GM12878 (cell line): ENCODE data around the gene KDM6B. TPM values are rescaled to one million over a fixed set of nuclear protein-coding genes. Genes with fewer than 3 reads are reported as not detected.

Experiments used
- BACH1 ChIP-seq: fragments of 450-650 bp; IDR thresholded peaks from 2 replicates; pipeline ENCODE4 v1.6.1; 2017; ENCODE audit warnings: mild to moderate bottlenecking, borderline replicate concordance
- MAX ChIP-seq: IDR thresholded peaks from 2 replicates; pipeline ENCODE4 v1.6.1; 2012; ENCODE audit warnings: low read depth, low read length, improper control_type of control experiment
- RELA ChIP-seq: fragments of 450-650 bp; IDR thresholded peaks from 2 replicates; pipeline ENCODE4 v1.8.0; 2014; ENCODE audit warnings: borderline replicate concordance; ENCODE audit not compliant: partially characterized antibody
- RFX5 ChIP-seq: IDR thresholded peaks from 2 replicates; pipeline ENCODE4 v1.6.1; 2011; ENCODE audit warnings: low read depth, low read length, improper control_type of control experiment
- polyA plus RNA-seq, 11 experiments: library from polyadenylated mRNA; depleted of rRNA in 4 of 11; unstranded in 6 of 11; stranded (reverse) in 5 of 11; fragments of >200 nt; fragmentation: Nextera tagmentation in 4 of 11; fragmentation: Illumina TruSeq in 1 of 11; extraction: Ambion mirVana in 4 of 11; extraction: Trizol in 1 of 11; gene quantifications; 1 replicate in 1 of 11; 2 replicates in 10 of 11; pipeline versions ENCODE4 v1.2.1 to v1.2.3, GENCODE V29; 2011 to 2016; ENCODE audit warnings: inconsistent platforms in 2 of 11, missing spikeins in 2 of 11, low read depth in 1 of 11
- total RNA-seq, 4 experiments: library from RNA; depleted of rRNA in 3 of 4; stranded (reverse); fragments of >200 nt in 3 of 4; fragmentation: Illumina TruSeq in 1 of 4; extraction: Trizol in 1 of 4; gene quantifications; 2 replicates each; pipeline versions ENCODE4 v1.2.1 to v1.2.3, GENCODE V29; 2013 to 2021
- TF ChIP-seq, protein P1 (sequence below): fragments of 450-650 bp; IDR thresholded peaks from 2 replicates; pipeline ENCODE4 v1.6.1; 2018; ENCODE audit warnings: mild to moderate bottlenecking, low read depth, moderate library complexity; ENCODE audit not compliant: partially characterized antibody
- TF ChIP-seq, protein P2 (sequence below): fragments of 450-650 bp; IDR thresholded peaks from 2 replicates; pipeline ENCODE4 v1.6.1; 2018; ENCODE audit warnings: borderline replicate concordance, mild to moderate bottlenecking; ENCODE audit not compliant: partially characterized antibody

Gene KDM6B
- total and polyA plus RNA-seq, 10 of the 15 experiments (the other 5 are each of a cell fraction or from before 2014, with no cell fraction given): 0.05 to 33.5 (median 2.3) TPM

DNA sequence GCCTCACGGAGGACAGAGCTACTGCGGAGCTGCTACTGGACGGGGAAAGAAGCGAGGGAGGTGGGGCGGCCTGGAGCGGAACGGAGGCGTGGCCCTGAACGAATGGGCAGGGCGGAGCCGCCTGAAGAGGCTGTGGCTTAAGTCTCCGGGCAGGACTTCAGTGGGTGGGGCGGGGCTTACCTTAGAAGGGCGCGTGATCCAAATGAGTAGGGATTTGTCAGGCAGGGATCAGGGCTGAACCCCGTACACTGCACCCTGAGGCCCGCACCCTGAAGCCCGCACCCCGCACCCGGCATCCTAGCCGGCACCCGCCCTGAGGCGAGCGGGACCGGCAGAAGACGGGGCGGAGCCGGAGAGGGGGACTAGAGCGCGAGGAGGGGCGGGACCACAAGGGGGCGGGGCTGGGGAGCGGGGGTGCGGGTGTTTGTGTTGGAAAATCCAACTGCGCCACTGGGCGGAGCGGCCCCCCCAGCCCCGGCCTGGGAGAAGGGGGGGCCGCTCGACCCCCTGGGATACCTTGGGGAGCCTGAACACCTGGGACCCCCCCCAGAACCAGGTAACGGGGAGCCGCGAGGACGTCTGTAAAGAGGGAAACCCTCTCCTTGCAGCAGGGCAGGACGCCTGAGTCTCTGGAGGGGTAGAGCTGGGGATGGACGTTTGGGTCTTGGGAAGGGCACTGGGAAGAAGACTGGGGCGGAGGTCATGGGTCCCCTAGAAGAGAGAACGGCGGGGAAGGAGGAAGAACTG lies at the start of gene KDM6B (continued):
- TF ChIP-seq BACH1 (no peak), MAX (no peak), RFX5 (0 out of 2 replicates have a peak, but pooled peaks have one; percentile 19), RELA (no peak)
- TF ChIP-seq, protein P1, sequence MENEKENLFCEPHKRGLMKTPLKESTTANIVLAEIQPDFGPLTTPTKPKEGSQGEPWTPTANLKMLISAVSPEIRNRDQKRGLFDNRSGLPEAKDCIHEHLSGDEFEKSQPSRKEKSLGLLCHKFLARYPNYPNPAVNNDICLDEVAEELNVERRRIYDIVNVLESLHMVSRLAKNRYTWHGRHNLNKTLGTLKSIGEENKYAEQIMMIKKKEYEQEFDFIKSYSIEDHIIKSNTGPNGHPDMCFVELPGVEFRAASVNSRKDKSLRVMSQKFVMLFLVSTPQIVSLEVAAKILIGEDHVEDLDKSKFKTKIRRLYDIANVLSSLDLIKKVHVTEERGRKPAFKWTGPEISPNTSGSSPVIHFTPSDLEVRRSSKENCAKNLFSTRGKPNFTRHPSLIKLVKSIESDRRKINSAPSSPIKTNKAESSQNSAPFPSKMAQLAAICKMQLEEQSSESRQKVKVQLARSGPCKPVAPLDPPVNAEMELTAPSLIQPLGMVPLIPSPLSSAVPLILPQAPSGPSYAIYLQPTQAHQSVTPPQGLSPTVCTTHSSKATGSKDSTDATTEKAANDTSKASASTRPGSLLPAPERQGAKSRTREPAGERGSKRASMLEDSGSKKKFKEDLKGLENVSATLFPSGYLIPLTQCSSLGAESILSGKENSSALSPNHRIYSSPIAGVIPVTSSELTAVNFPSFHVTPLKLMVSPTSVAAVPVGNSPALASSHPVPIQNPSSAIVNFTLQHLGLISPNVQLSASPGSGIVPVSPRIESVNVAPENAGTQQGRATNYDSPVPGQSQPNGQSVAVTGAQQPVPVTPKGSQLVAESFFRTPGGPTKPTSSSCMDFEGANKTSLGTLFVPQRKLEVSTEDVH: no peak
- TF ChIP-seq, protein P2, sequence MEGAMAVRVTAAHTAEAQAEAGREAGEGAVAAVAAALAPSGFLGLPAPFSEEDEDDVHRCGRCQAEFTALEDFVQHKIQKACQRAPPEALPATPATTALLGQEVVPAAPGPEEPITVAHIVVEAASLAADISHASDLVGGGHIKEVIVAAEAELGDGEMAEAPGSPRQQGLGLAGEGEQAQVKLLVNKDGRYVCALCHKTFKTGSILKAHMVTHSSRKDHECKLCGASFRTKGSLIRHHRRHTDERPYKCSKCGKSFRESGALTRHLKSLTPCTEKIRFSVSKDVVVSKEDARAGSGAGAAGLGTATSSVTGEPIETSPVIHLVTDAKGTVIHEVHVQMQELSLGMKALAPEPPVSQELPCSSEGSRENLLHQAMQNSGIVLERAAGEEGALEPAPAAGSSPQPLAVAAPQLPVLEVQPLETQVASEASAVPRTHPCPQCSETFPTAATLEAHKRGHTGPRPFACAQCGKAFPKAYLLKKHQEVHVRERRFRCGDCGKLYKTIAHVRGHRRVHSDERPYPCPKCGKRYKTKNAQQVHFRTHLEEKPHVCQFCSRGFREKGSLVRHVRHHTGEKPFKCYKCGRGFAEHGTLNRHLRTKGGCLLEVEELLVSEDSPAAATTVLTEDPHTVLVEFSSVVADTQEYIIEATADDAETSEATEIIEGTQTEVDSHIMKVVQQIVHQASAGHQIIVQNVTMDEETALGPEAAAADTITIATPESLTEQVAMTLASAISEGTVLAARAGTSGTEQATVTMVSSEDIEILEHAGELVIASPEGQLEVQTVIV: no peak
